GM23248 (cell line): ENCODE data around the gene RET. TPM values are rescaled to one million over a fixed set of nuclear protein-coding genes. Genes with fewer than 3 reads are reported as not detected.

Source experiments
- DNase-seq: peaks from one replicate; pipeline ENCODE4 v3.0.0-alpha.2; 2015
- H2AFZ ChIP-seq: fragments of 200-600 bp; sonication (generic); 2 replicates; pipeline ENCODE4 v1.6.1; 2016; ENCODE audit warnings: antibody characterized with exemption
- H3F3A ChIP-seq: fragments of 200-600 bp; sonication (generic); 2 replicates; pipeline ENCODE4 v1.6.1; 2016; ENCODE audit warnings: mild to moderate bottlenecking, antibody characterized with exemption, mixed run types; ENCODE audit not compliant: insufficient read depth
- H3K27ac ChIP-seq: fragments of 200-600 bp; sonication (generic); 2 replicates; pipeline ENCODE4 v1.5.1; 2016; ENCODE audit warnings: mild to moderate bottlenecking
- H3K27me3 ChIP-seq: fragments of 200-600 bp; sonication (generic); replicated peaks from 2 replicates; pipeline ENCODE4 v1.6.1; 2016; ENCODE audit warnings: mild to moderate bottlenecking; ENCODE audit not compliant: insufficient read depth
- H3K36me3 ChIP-seq: fragments of 200-600 bp; sonication (generic); 2 replicates; pipeline ENCODE4 v1.6.1; 2016; ENCODE audit warnings: low read depth, mild to moderate bottlenecking
- H3K4me1 ChIP-seq: fragments of 200-600 bp; sonication (generic); 2 replicates; pipeline ENCODE4 v1.6.1; 2016; ENCODE audit warnings: mild to moderate bottlenecking; ENCODE audit not compliant: insufficient read depth
- H3K4me2 ChIP-seq: fragments of 200-600 bp; sonication (generic); one replicate; pipeline ENCODE4 v1.6.1; 2016; ENCODE audit warnings: mild to moderate bottlenecking; ENCODE audit not compliant: unreplicated experiment
- H3K4me3 ChIP-seq: fragments of 200-600 bp; sonication (generic); 2 replicates; pipeline ENCODE4 v1.5.1; 2016; ENCODE audit warnings: mild to moderate bottlenecking
- H3K79me2 ChIP-seq: fragments of 200-600 bp; sonication (generic); 2 replicates; pipeline ENCODE4 v1.6.1; 2016; ENCODE audit warnings: mild to moderate bottlenecking; ENCODE audit not compliant: insufficient read depth
- H3K9ac ChIP-seq: fragments of 200-600 bp; sonication (generic); 2 replicates; pipeline ENCODE4 v1.6.1; 2016; ENCODE audit warnings: mild to moderate bottlenecking
- H3K9me2 ChIP-seq: fragments of 200-600 bp; sonication (generic); 2 replicates; pipeline ENCODE4 v1.6.1; 2016; ENCODE audit warnings: mixed run types, mild to moderate bottlenecking, moderate library complexity; ENCODE audit not compliant: insufficient read depth
- H3K9me3 ChIP-seq: fragments of 200-600 bp; sonication (generic); one replicate; pipeline ENCODE4 v1.6.1; 2017; ENCODE audit warnings: low read depth
- H4K20me1 ChIP-seq: fragments of 200-600 bp; sonication (generic); 2 replicates; pipeline ENCODE4 v1.6.0; 2016; ENCODE audit not compliant: insufficient read depth
- EZH2 ChIP-seq: fragments of 200-600 bp; sonication (generic); IDR thresholded peaks from 2 replicates; pipeline ENCODE4 v1.6.1; 2018; ENCODE audit warnings: antibody characterized with exemption, mild to moderate bottlenecking; ENCODE audit not compliant: insufficient read depth, poor library complexity, severe bottlenecking
- EZH2phosphoT487 ChIP-seq: fragments of 200-600 bp; sonication (generic); IDR thresholded peaks from 2 replicates; pipeline ENCODE4 v1.6.1; 2018; ENCODE audit warnings: antibody characterized with exemption, moderate library complexity, mild to moderate bottlenecking, low read depth; ENCODE audit not compliant: insufficient read depth
- WGBS, 2 experiments: methylation state at CpG; one replicate each; pipeline ENCODE4 v1.1.6; 2015 to 2017; ENCODE audit warnings: low lambda C conversion rate in 2 of 2, low coverage in 1 of 2; ENCODE audit errors: missing lambda C conversion rate in 2 of 2; 5-methylcytosine and 5-hydroxymethylcytosine counted together
- in situ Hi-C: fragments of 300-500 bp; cut with MboI; formaldehyde crosslinking; loops from 2 replicates; pipeline ENCODE4 v1.15.0; 2020
- polyA plus RNA-seq: library from polyadenylated mRNA; unstranded; fragments of >200 nt; fragmentation: Nextera tagmentation; extraction: Ambion mirVana; gene quantifications from 2 replicates; pipeline ENCODE4 v1.2.1, GENCODE V29; 2016
- total RNA-seq: library from RNA; depleted of rRNA; stranded (reverse); fragments of >200 nt; shearing (Covaris generic); gene quantifications from 2 replicates; pipeline ENCODE4 v1.2.3, GENCODE V29; 2014

Gene RET
- total and polyA plus RNA-seq, 2 experiments from 2014 or later = not detected

GRCh38 chr10:43056568-43057011 lies 20.3 kb upstream of the RET start:
- Histone ChIP-seq H3K27ac (no peak overlapping the region), H2AFZ (no peak overlapping the region), H3K4me2 (no peak overlapping the region), H3K4me1 (no peaks in the 10 kb centered on the region), H3K79me2 (no peaks in the 10 kb centered on the region), H3K9ac (no peak overlapping the region), H3K4me3 (no peak overlapping the region), H4K20me1 (no peaks in the 10 kb centered on the region), H3K9me2 (no peaks in the 10 kb centered on the region), H3K27me3 (peaks cover 6% of the 10 kb centered on the region; the same call in 1 of the 2 replicates), H3F3A (no peaks in the 10 kb centered on the region), H3K36me3 (no peaks in the 10 kb centered on the region), H3K9me3 (no peaks in the 10 kb centered on the region)
- no peak for TF ChIP-seq EZH2phosphoT487
- 35 to 37% methylated on average over 4 to 5 of the region's 5 CpGs for WGBS, 2 experiments
- in situ Hi-C loops = no loop called here
- DNase-seq = no peak

- no peaks in the 10 kb centered on the region for H3K36me3 ChIP-seq
- no peaks in the 10 kb centered on the region for H3K9me3 ChIP-seq
- H2AFZ ChIP-seq = no peak overlapping the region
- H3K4me3 ChIP-seq = no peak overlapping the region
- H3K27me3 ChIP-seq = peaks cover 6% of the 10 kb centered on the region; the same call in 1 of the 2 replicates
- no peaks in the 10 kb centered on the region for H4K20me1 ChIP-seq
- H3K4me1 ChIP-seq = no peaks in the 10 kb centered on the region
- no peak for TF ChIP-seq EZH2phosphoT487
- TF ChIP-seq EZH2 = no peak
- no peaks in the 10 kb centered on the region for H3K9me2 ChIP-seq
- 48 to 50% methylated on average over 7 of the region's 7 CpGs for WGBS, 2 experiments
- no peaks in the 10 kb centered on the region for H3K79me2 ChIP-seq
- H3K27ac ChIP-seq = no peak overlapping the region
- no peak for DNase-seq
- in situ Hi-C loops = no loop called here
- H3F3A ChIP-seq = no peaks in the 10 kb centered on the region
- no peak overlapping the region for H3K9ac ChIP-seq
- H3K4me2 ChIP-seq = no peak overlapping the region
These were observed 19.6 kb upstream of the RET start for GRCh38 chr10:43057231-43057711.

- H4K20me1 ChIP-seq = no peaks in the 10 kb centered on the region
- H3K27me3 ChIP-seq = peaks cover 6% of the 10 kb centered on the region; the same call in 1 of the 2 replicates
- no peaks in the 10 kb centered on the region for H3K9me2 ChIP-seq
- no peaks in the 10 kb centered on the region for H3K79me2 ChIP-seq
- H3K9ac ChIP-seq = no peak overlapping the region
- no peak overlapping the region for H3K4me2 ChIP-seq
- H3K27ac ChIP-seq = no peak overlapping the region
- H3K4me3 ChIP-seq = no peak overlapping the region
- H3K9me3 ChIP-seq = no peaks in the 10 kb centered on the region
- H3K4me1 ChIP-seq = no peaks in the 10 kb centered on the region
- no peak for DNase-seq
- WGBS, 2 experiments = 51% methylated on average over 9 of the region's 9 CpGs
- no peaks in the 10 kb centered on the region for H3F3A ChIP-seq
- no peak overlapping the region for H2AFZ ChIP-seq
- in situ Hi-C loops = no loop called here
- no peaks in the 10 kb centered on the region for H3K36me3 ChIP-seq
- TF ChIP-seq EZH2 (no peak), EZH2phosphoT487 (no peak)
These were observed 19.0 kb upstream of the RET start for GRCh38 chr10:43057831-43058340.

- Histone ChIP-seq H3K4me2 (no peak overlapping the region), H3K36me3 (no peaks in the 10 kb centered on the region), H3K9ac (no peak overlapping the region), H3K9me2 (no peaks in the 10 kb centered on the region), H3K9me3 (no peaks in the 10 kb centered on the region), H3K4me1 (no peaks in the 10 kb centered on the region), H3K27ac (no peak overlapping the region), H3F3A (no peaks in the 10 kb centered on the region), H2AFZ (no peak overlapping the region), H3K4me3 (no peak overlapping the region), H3K27me3 (0 out of 2 replicates have a peak, but pooled peaks cover 3% of the 10 kb centered on the region), H3K79me2 (no peaks in the 10 kb centered on the region), H4K20me1 (no peaks in the 10 kb centered on the region)
- TF ChIP-seq EZH2 (no peak), EZH2phosphoT487 (no peak)
- DNase-seq = no peak
- WGBS, 2 experiments = 51 to 53% methylated on average over 13 of the region's 13 CpGs
- in situ Hi-C loops = no loop called here
These were observed 18.0 kb upstream of the RET start for GRCh38 chr10:43058716-43059335.
